Trophoblast cell (in vitro differentiated cells and primary cell): ENCODE data around the gene GINS2.

Source experiments
- DNase-seq, 2 donors: peaks; one replicate each; pipeline ENCODE4 v3.0.0-alpha.2; 2016
- H2AFZ ChIP-seq: 2 replicates; pipeline ENCODE4 v1.6.1; 2013; ENCODE audit warnings: low read length, moderate library complexity, mild to moderate bottlenecking; ENCODE audit not compliant: insufficient read depth, poor library complexity
- H2AK5ac ChIP-seq: 2 replicates; pipeline ENCODE4 v1.6.1; 2013; ENCODE audit warnings: mild to moderate bottlenecking, low read length
- H2BK120ac ChIP-seq: 2 replicates; pipeline ENCODE4 v1.6.1; 2013; ENCODE audit warnings: low read length, mild to moderate bottlenecking, moderate library complexity; ENCODE audit not compliant: insufficient read depth, poor library complexity
- H2BK12ac ChIP-seq: 2 replicates; pipeline ENCODE4 v1.6.1; 2013; ENCODE audit warnings: mild to moderate bottlenecking, low read length, moderate library complexity
- H2BK5ac ChIP-seq: 2 replicates; pipeline ENCODE4 v1.6.1; 2013; ENCODE audit warnings: low read length, low read depth, moderate library complexity, mild to moderate bottlenecking; ENCODE audit not compliant: poor library complexity
- H3K14ac ChIP-seq: 2 replicates; pipeline ENCODE4 v1.6.1; 2013; ENCODE audit warnings: mild to moderate bottlenecking, low read length
- H3K18ac ChIP-seq: 2 replicates; pipeline ENCODE4 v1.6.1; 2013; ENCODE audit warnings: mild to moderate bottlenecking, low read length
- H3K23ac ChIP-seq: 2 replicates; pipeline ENCODE4 v1.6.1; 2013; ENCODE audit warnings: low read length
- H3K27ac ChIP-seq: 2 replicates; pipeline ENCODE4 v1.5.1; 2013; ENCODE audit warnings: low read depth, mild to moderate bottlenecking, inconsistent platforms, low read length, moderate library complexity
- H3K27me3 ChIP-seq: 2 replicates; pipeline ENCODE4 v1.6.1; 2013; ENCODE audit warnings: inconsistent platforms, mild to moderate bottlenecking, low read length, moderate library complexity; ENCODE audit not compliant: insufficient read depth
- H3K36me3 ChIP-seq, 2 experiments: 1 replicate in 1 of 2; 2 replicates in 1 of 2; pipeline ENCODE4 v1.6.1; 2013; ENCODE audit warnings: low read length in 2 of 2, mild to moderate bottlenecking in 2 of 2, moderate library complexity in 1 of 2; ENCODE audit not compliant: insufficient read depth in 2 of 2, control insufficient read depth in 1 of 2
- H3K4ac ChIP-seq: 2 replicates; pipeline ENCODE4 v1.6.1; 2013; ENCODE audit warnings: low read depth, mild to moderate bottlenecking, low read length, moderate library complexity
- H3K4me1 ChIP-seq, 2 experiments: 1 replicate in 1 of 2; 2 replicates in 1 of 2; pipeline ENCODE4 v1.6.1; 2013; ENCODE audit warnings: low read length in 2 of 2, mild to moderate bottlenecking in 2 of 2, moderate library complexity in 1 of 2; ENCODE audit not compliant: insufficient read depth in 2 of 2, control insufficient read depth in 1 of 2
- H3K4me2 ChIP-seq: 2 replicates; pipeline ENCODE4 v1.6.1; 2013; ENCODE audit warnings: inconsistent platforms, mild to moderate bottlenecking, low read length, moderate library complexity
- H3K4me3 ChIP-seq: 2 replicates; pipeline ENCODE4 v1.5.1; 2013; ENCODE audit warnings: mild to moderate bottlenecking, low read depth, low read length, inconsistent platforms
- H3K79me1 ChIP-seq: one replicate; pipeline ENCODE4 v1.6.1; 2013; ENCODE audit warnings: low read length
- H3K79me2 ChIP-seq: 2 replicates; pipeline ENCODE4 v1.6.1; 2013; ENCODE audit warnings: low read length, mild to moderate bottlenecking; ENCODE audit not compliant: control insufficient read depth, insufficient read depth, poor library complexity
- H3K9ac ChIP-seq: 2 replicates; pipeline ENCODE4 v1.6.1; 2013; ENCODE audit warnings: mild to moderate bottlenecking, low read length
- H3K9me3 ChIP-seq: 2 replicates; pipeline ENCODE4 v1.6.1; 2013; ENCODE audit warnings: low read depth, mild to moderate bottlenecking, control low read depth, inconsistent platforms, low read length; ENCODE audit not compliant: insufficient read depth
- H4K12ac ChIP-seq: 2 replicates; pipeline ENCODE4 v1.6.1; 2013; ENCODE audit warnings: low read depth, mild to moderate bottlenecking, low read length, moderate library complexity
- H4K8ac ChIP-seq: 2 replicates; pipeline ENCODE4 v1.6.1; 2013; ENCODE audit warnings: low read depth, mild to moderate bottlenecking, low read length, moderate library complexity
- H4K91ac ChIP-seq: one replicate; pipeline ENCODE4 v1.6.1; 2013; ENCODE audit warnings: low read depth, mild to moderate bottlenecking, low read length, moderate library complexity
- WGBS: extraction: QIAGEN DNeasy Blood & Tissue Kit; methylation state at CpG from one replicate; pipeline ENCODE4 v1.1.7; 2013; ENCODE audit warnings: missing lambda C conversion rate; ENCODE audit not compliant: insufficient read length, insufficient coverage; ENCODE audit errors: extremely low coverage; 5-methylcytosine and 5-hydroxymethylcytosine counted together

The GINS2 gene

GRCh38 chr16:85662976-85663830, 25.6 kb downstream of the GINS2 start:
- Histone ChIP-seq H2AFZ (no peak overlapping the region), H3K79me1 (no peaks in the 10 kb centered on the region), H2BK12ac (no peak overlapping the region), H3K36me3 (peaks cover 87 to 91% of the 10 kb centered on the region in 2 experiments), H2BK120ac (no peak overlapping the region), H2BK5ac (no peak overlapping the region), H4K8ac (no peak overlapping the region), H3K4me1 (no peaks in the 10 kb centered on the region), H3K4ac (no peak overlapping the region), H3K23ac (no peak overlapping the region), H2AK5ac (no peak overlapping the region), H3K27ac (no peak overlapping the region), H3K9ac (no peak overlapping the region), H4K12ac (no peak overlapping the region), H4K91ac (no peak overlapping the region), H3K4me3 (no peak overlapping the region), H3K27me3 (no peaks in the 10 kb centered on the region), H3K79me2 (no peaks in the 10 kb centered on the region), H3K18ac (no peak overlapping the region), H3K14ac (no peak overlapping the region), H3K4me2 (no peak overlapping the region), H3K9me3 (peaks cover 3% of the 10 kb centered on the region)
- DNase-seq = no peak
- no CpG with 5 or more reads among the region's 38 CpGs for WGBS

DNA sequence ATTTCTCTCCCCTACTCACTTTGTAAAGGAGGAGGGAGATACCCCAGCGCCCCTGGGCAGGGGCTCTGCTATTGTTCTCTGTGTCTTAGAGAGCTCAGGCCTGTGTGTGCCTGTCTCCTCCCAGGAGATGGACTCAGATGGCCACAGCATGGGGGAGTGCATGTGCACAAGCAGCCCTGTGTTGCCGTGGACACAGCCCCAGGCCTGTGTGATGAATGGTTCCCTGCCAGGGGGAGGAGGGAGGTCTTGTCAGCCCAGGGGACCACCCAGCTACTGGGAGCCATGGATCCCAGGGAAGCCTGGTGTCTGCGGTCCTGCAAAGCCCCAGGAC, 26.3 kb downstream of the GINS2 start:
- Histone ChIP-seq H3K4me2 (no peak overlapping the region), H3K27me3 (no peaks in the 10 kb centered on the region), H4K91ac (no peak overlapping the region), H3K9ac (no peak overlapping the region), H2AFZ (no peak overlapping the region), H3K79me1 (no peaks in the 10 kb centered on the region), H4K12ac (no peak overlapping the region), H3K9me3 (no peaks in the 10 kb centered on the region), H3K36me3 (peaks cover 86 to 90% of the 10 kb centered on the region in 2 experiments), H3K14ac (no peak overlapping the region), H3K27ac (no peak overlapping the region), H2BK120ac (no peak overlapping the region), H2BK5ac (no peak overlapping the region), H4K8ac (no peak overlapping the region), H3K4me3 (no peak overlapping the region), H3K4ac (no peak overlapping the region), H3K18ac (no peak overlapping the region), H3K4me1 (no peaks in the 10 kb centered on the region), H2BK12ac (no peak overlapping the region), H3K79me2 (no peaks in the 10 kb centered on the region), H3K23ac (no peak overlapping the region), H2AK5ac (no peak overlapping the region)
- DNase-seq = no peak
- WGBS = no CpG with 5 or more reads among the region's 3 CpGs

DNA sequence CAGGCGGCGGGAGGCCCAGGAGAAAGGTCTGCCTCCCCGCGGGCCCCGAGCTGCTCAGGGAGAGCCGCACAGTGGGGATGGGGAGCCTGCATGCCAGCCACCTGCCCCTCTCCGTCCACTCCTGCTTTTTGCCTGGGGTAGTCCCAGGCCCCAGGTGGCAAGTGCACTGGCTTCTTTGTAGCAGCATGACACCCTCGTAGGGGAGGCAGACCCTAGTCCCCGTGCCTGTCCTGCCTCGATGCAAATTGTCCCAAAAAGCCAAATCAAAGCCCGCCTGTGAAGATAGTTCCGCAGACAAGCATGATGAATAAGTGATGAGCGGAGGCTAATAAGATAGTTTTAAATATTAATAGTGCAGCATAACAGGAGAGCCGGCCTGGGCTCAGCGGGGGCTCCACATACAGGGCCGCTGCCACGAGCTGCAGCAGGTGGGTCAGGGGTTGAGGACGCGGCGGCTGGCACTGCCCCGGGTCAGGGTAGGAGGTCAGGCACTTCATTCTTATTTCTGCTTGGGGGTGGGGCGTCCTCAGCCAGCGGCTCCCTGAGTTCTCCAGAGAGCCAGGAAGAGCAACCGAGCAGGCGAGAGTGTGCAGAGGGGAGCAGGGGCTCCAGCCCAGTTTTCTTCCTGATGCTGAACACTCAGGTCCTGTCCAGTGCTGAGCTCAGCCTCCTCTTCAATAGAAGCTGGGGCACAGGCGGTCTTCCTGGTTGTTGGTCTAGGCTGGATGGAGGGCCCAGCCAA, 26.8 kb downstream of the GINS2 start:
- H3K18ac ChIP-seq = no peak overlapping the region
- H2AFZ ChIP-seq = no peak overlapping the region
- H4K8ac ChIP-seq = no peak overlapping the region
- no peak overlapping the region for H3K4me3 ChIP-seq
- H3K23ac ChIP-seq = no peak overlapping the region
- no peaks in the 10 kb centered on the region for H3K9me3 ChIP-seq
- peaks cover 87 to 90% of the 10 kb centered on the region in 2 experiments for H3K36me3 ChIP-seq
- H2BK120ac ChIP-seq = no peak overlapping the region
- no peak overlapping the region for H4K12ac ChIP-seq
- DNase-seq = no peak
- no peak overlapping the region for H3K4me2 ChIP-seq
- H2BK12ac ChIP-seq = no peak overlapping the region
- WGBS = no CpG with 5 or more reads among the region's 26 CpGs
- no peak overlapping the region for H3K9ac ChIP-seq
- no peak overlapping the region for H4K91ac ChIP-seq
- no peak overlapping the region for H3K14ac ChIP-seq
- H3K4ac ChIP-seq = no peak overlapping the region
- no peaks in the 10 kb centered on the region for H3K27me3 ChIP-seq
- no peaks in the 10 kb centered on the region for H3K79me2 ChIP-seq
- no peaks in the 10 kb centered on the region for H3K79me1 ChIP-seq
- no peak overlapping the region for H2AK5ac ChIP-seq
- H2BK5ac ChIP-seq = no peak overlapping the region
- no peaks in the 10 kb centered on the region for H3K4me1 ChIP-seq
- no peak overlapping the region for H3K27ac ChIP-seq

DNA sequence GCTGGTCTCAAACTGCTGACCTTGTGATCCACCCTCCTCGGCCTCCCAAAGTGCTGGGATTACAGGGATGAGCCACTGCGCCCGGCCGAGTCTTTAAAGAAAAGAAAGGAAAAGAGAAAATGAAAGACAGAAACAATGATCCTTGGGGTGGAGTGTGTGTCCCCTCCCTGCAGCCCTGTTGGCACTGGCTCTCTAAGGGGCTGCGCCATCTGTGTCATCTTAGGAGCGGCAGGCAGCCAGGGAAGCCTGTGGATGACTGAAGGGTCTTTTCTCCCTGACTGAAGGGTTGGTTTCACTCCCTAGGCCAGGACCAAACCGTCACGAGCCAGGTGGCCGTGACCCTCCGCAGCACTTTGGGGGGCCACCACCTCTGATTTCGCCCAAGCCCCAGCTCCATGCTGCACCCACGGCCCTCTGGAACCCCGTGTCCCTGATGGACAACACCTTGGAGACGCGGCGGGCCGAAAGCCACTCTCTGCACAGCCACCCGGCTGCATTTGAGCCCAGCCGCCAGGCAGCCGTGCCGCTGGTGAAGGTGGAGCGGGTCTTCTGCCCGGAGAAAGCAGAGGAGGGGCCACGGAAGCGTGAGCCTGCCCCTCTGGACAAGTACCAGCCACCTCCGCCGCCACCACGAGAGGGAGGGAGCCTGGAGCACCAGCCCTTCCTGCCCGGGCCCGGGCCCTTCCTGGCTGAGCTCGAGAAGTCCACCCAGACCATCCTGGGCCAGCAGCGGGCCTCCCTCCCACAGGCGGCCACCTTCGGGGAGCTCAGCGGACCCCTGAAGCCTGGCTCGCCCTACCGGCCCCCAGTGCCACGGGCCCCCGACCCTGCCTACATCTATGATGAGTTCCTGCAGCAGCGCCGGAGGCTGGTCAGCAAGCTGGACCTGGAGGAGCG, 27.7 kb downstream of the GINS2 start:
- Histone ChIP-seq H4K8ac (no peak overlapping the region), H3K4me1 (no peaks in the 10 kb centered on the region), H2AFZ (no peak overlapping the region), H2BK120ac (no peak overlapping the region), H3K14ac (no peak overlapping the region), H3K4me3 (no peak overlapping the region), H3K18ac (no peak overlapping the region), H3K4ac (no peak overlapping the region), H3K4me2 (no peak overlapping the region), H3K27ac (no peak overlapping the region), H3K36me3 (peaks cover 90 to 91% of the 10 kb centered on the region in 2 experiments), H3K9me3 (no peaks in the 10 kb centered on the region), H4K12ac (no peak overlapping the region), H3K23ac (no peak overlapping the region), H3K9ac (no peak overlapping the region), H2BK12ac (no peak overlapping the region), H4K91ac (no peak overlapping the region), H2AK5ac (no peak overlapping the region), H2BK5ac (no peak overlapping the region), H3K79me2 (no peaks in the 10 kb centered on the region), H3K79me1 (no peaks in the 10 kb centered on the region), H3K27me3 (no peaks in the 10 kb centered on the region)
- no peak for DNase-seq
- WGBS = no CpG with 5 or more reads among the region's 42 CpGs
